Measurements from ENCODE around the gene LMO7. TPM values are rescaled to one million over a fixed set of nuclear protein-coding genes. Genes with fewer than 3 reads are reported as not detected.
A peak's percentile ranks its signal among the peaks of the same experiment; 100 is the strongest.
"Not testable (repeated sequence)": the region's sequence is repeated elsewhere in the genome, so short reads cannot be mapped to it uniquely, and the experiment has no call there.

The LMO7 gene
- total and polyA plus RNA-seq, 2 experiments from 2014 or later: 139 to 232 TPM

- Histone ChIP-seq H3K27me3 (no peaks in the 10 kb centered on the region), H3K9me3 (ENCODE audit: low read depth) (no peaks in the 10 kb centered on the region), H3K27ac (no peak overlapping the region), H3K36me3 (no peaks in the 10 kb centered on the region), H3K4me1 (ENCODE audit: low read depth) (no peaks in the 10 kb centered on the region), H3K4me3 (no peak overlapping the region)
- TF ChIP-seq CTCF (IDR thresholded peaks at IDR 0.05; ENCODE audit: low read depth, low read length): no peak
- no peak for DNase-seq (ENCODE audit: low read depth in 1 of 2, low spot score in 1 of 2)
Measured at GRCh38 chr13:75693227-75693626, 57.1 kb downstream of the LMO7 start.

DNA sequence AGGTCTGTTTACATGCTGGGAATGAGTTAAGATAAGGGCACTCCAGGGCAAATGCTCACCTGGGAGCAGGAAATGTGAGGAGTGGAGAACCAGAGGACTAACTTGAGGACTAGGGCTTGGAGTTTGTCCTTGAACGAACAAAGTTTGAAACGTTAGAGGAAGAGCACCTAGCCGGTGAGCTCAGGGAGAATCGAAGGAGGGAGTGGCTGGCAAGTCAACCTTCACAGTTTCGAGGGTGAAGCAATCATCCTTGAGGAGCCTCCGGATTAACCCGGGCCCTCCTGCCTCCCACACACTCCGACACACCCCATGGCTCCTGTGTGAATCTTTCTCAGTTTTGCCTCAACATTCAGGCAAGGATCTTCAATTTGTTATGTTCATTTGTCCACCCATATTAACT lies 58.6 kb downstream of the LMO7 start:
- DNase-seq (ENCODE audit: low read depth in 1 of 2, low spot score in 1 of 2): no peak
- no peak overlapping the region for H3K4me3 ChIP-seq
- H3K9me3 ChIP-seq (ENCODE audit: low read depth): no peaks in the 10 kb centered on the region
- no peaks in the 10 kb centered on the region for H3K27me3 ChIP-seq
- no peaks in the 10 kb centered on the region for H3K36me3 ChIP-seq
- no peak overlapping the region for H3K27ac ChIP-seq
- no peaks in the 10 kb centered on the region for H3K4me1 ChIP-seq (ENCODE audit: low read depth)
- no peak for TF ChIP-seq CTCF (IDR thresholded peaks at IDR 0.05; ENCODE audit: low read depth, low read length)

GRCh38 chr13:75695908-75696307 lies 59.8 kb downstream of the LMO7 start:
- not testable (repeated sequence) for H3K4me3 ChIP-seq

GRCh38 chr13:75699062-75699461 lies 62.9 kb downstream of the LMO7 start:
- Histone ChIP-seq H3K9me3 (ENCODE audit: low read depth) (no peaks in the 10 kb centered on the region), H3K4me1 (ENCODE audit: low read depth) (no peaks in the 10 kb centered on the region), H3K36me3 (no peaks in the 10 kb centered on the region), H3K27ac (no peak overlapping the region), H3K4me3 (no peak overlapping the region), H3K27me3 (no peaks in the 10 kb centered on the region)
- no peak for TF ChIP-seq CTCF (IDR thresholded peaks at IDR 0.05; ENCODE audit: low read depth, low read length)
- DNase-seq (ENCODE audit: low read depth in 1 of 2, low spot score in 1 of 2): no peak

More at GRCh38 chr13:75695908-75696307, 59.8 kb downstream of the LMO7 start:
- H3K27ac ChIP-seq; H3K4me1 ChIP-seq (ENCODE audit: low read depth); H3K9me3 ChIP-seq (ENCODE audit: low read depth); H3K27me3 ChIP-seq; H3K36me3 ChIP-seq: not testable (repeated sequence)
- peak; percentile 84 for TF ChIP-seq CTCF (IDR thresholded peaks at IDR 0.05; ENCODE audit: low read depth, low read length)
- DNase-seq (ENCODE audit: low read depth in 1 of 2, low spot score in 1 of 2): peak; percentile 68 to 78

- H3K27ac ChIP-seq; H3K36me3 ChIP-seq; DNase-seq (ENCODE audit: low read depth in 1 of 2, low spot score in 1 of 2); H3K9me3 ChIP-seq (ENCODE audit: low read depth); H3K4me3 ChIP-seq; H3K4me1 ChIP-seq (ENCODE audit: low read depth); H3K27me3 ChIP-seq: not testable (repeated sequence)
Measured at GRCh38 chr13:75699717-75700116, 63.6 kb downstream of the LMO7 start.

DNA sequence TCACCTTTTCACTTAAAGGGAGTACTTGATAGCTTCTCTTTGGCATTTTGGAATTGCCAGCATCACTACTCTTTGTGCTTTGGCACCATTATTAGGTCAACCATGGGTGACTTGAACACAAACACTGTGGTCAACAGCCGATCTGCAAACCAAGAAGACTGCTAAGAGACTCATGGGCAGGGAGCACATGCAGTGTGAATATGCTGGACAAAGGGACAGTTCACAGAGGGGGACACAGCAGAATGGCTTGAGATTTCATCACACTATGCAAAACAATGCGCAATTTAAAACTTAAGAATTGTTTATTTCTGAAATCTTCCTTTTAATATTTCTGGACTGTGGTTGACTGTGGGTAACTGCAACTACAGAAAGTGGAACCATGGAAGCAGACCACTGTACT lies 64.4 kb downstream of the LMO7 start:
- no peak for TF ChIP-seq CTCF (IDR thresholded peaks at IDR 0.05; ENCODE audit: low read depth, low read length)
- no peak for DNase-seq (ENCODE audit: low read depth in 1 of 2, low spot score in 1 of 2)
- Histone ChIP-seq H3K27me3 (no peaks in the 10 kb centered on the region), H3K4me3 (no peak overlapping the region), H3K4me1 (ENCODE audit: low read depth) (no peaks in the 10 kb centered on the region), H3K9me3 (ENCODE audit: low read depth) (no peaks in the 10 kb centered on the region), H3K36me3 (no peaks in the 10 kb centered on the region), H3K27ac (no peak overlapping the region)

Data from cardiac muscle cell (in vitro differentiated cells and primary cell).